GM21381 (cell line): ENCODE results near the gene ZFAND6.
A peak's percentile ranks its signal among the peaks of the same experiment; 100 is the strongest.
"Not testable (repeated sequence)": the region's sequence is repeated elsewhere in the genome, so short reads cannot be mapped to it uniquely, and the experiment has no call there.

Experiments used
- ATAC-seq: cut with Tn5 transposase; IDR thresholded peaks from one replicate; pipeline ENCODE4 v1.9.1; 2021; ENCODE audit warnings: mild to moderate bottlenecking, moderate library complexity; ENCODE audit not compliant: unreplicated experiment

The ZFAND6 gene

DNA sequence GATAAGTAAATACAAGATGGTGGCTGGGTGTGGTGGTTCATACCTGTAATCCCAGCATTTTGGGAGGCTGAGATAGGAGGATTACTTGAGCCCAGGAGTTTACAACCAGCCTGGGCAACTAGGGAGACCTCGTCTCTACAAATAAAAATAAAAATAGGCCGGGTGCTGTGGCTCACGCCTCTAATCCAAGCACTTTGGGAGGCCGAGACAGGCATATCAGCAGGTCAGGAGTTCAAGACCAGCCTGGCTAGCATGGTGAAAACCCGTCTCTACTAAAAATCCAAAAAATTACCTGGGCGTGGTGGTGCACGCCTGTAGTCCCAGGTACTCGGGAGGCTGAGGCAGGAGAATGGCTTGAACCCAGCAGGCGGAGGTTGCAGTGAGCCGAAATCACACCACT, 14.3 kb upstream of the ZFAND6 start:
- not testable (repeated sequence) for ATAC-seq

DNA sequence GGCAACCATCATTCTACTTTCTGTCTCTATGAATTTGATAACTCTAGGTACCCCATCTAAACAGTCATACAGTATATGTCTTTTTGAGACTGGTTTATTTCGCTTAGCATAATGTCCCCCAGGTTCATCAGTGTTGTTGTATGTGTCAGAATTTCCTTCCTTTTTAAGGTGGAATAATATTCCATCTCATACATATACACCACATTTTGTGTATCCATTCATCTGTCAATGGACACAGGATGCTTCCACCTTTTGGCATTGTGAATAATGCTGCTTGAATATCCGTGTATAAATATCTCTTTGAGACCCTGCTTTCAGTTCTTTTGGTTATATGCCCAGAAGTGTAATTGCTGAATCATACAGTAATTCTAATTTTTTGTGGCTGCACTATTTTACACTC, 10.4 kb upstream of the ZFAND6 start:
- no peak for ATAC-seq

DNA sequence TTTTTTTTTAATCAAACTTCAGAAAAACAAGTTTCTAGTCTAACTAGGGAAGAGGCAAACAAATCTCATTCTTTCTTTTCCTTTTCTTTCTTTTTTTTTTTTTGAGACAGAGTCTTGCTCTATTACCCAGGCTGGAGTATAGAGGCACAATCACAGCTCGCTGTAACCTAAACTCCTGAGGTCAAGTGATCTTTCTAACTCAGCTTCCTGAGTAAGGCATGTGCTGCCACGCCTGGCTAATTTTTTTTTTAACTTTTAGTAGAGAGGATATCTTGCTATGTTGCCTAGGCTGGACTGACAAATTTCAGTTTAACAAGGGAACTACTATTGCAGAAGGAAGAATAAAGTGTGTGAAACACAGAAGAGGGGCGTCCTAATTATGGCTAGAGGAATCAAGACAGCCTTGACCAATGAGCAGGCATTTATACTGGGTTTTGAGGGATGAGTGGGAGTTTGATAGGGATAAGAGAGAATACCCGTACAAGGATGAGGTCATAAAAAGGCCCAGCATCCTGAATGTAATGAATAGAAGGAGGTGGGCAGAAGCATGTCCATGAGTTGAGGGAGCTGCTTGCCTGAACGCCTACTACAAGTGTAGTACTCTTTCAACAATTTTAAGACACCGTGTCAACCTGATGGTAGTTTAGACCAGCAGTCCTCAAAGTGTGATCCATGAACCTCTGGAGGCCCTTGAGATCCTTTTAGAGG, 6.7 kb upstream of the ZFAND6 start:
- ATAC-seq, result no peak

DNA sequence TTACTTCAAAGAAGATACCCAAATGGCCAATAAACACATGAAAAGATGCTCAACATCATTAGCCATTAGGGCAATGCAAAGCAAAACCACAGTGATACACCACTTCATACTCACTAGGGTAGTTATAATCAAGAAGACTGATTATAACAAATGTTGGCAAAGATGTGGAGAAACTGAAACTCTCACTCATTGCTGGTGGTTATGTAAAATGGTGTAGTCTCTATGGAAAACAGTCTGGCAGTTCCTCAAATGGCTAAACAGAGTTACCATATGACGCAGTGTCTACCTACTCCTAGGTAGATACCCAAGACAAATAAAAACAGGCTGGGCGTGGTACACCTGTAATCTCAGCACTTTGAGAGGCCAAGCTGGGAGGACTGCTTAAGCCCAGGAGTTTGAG, 3.5 kb upstream of the ZFAND6 start:
- ATAC-seq, result no peak

DNA sequence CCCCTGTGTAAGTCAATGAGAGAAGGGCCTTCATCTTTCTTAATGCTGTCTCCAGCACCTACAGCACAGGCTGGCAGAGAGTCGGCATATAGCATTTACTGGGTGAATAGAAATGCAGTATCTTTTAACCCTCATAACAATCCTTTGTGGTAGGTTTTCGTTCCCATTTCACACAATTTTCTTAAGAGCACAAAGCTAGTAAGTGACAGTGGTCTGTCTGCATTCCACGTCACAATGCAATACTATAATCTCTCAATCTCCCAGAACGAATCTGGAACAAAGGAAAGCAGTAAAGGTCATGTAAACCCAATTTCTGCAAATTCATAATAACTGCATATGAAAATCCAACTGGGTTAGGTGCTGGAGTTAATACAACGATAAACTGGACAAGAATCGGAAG, 1.4 kb upstream of the ZFAND6 start:
- no peak for ATAC-seq

DNA sequence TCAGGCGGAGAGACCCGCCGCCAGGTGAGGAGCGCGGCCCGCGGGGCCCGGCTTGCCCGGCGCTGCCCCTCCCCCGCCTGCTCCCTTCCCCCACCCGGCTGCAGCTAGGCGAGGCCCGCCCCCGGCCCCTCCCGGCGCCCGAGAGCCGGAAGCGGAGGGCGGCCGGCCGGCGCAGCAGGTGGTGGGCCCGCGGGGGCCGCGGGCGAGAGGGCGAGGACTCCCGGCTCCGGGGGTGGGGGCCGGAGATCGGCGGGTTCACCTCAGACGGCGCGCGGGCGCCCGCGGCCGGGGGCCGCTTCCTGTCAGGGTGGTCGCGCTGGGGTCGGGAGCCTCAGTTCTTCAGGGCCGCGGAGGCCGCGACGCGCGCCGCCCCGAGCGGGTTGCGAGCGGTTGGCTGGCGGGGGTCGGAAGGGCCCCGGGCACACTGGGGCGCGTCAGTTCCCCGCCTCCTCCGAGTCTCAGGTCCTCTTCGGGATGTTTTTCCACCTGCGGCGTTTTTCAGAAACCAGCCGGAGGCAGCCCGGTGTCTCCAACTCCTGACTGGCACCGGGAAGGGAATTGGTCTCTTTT, 395 bp downstream of the ZFAND6 start:
- peak; percentile 56 for ATAC-seq

DNA sequence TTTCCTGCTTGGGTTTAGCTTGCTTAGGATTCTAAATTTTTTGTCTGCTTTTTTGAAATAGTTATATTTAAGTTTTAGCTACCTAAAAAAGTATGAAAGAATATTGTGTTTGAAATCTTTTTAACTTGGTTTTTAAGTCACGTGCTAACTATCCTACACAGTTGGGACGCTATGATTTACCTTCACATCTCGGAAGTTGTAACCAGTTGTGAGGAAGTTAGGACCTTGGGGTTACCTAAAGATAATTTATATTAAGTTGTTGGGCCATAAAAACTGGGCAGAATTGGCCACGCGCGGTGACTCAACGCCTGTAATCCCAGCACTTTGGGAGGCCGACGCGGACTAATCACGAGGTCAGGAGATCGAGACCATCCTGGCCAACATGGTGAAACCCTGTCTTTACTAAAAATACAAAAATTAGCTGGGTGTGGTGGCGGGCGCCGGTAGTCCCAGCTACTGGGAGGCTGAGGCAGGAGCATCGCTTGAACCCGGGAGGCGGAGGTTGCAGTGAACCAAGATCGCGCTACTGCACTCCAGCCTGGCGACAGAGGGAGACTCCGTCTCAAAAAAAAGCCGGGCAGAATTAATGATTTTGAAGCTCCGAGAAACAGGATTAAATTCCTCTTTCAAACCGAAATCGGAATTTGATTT, 1.0 kb downstream of the ZFAND6 start:
- no peak for ATAC-seq

DNA sequence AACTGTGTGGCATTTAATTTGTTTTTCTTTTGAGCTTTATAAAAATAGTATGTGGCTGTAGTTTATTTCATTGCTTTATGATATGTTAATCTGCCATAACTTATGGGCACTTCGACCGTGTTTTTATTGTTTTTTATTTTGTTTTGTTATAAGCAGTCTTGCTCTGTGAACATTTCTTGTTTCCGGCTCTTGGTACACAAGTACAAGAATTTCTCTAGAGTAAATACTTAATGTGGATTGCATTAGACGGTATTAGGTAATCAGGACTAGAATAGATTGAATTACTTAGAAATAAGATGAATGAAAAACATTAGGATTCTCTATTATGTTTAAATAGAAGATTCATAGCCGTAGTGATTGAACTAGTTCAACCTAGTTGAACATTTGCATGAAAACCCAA, 2.1 kb downstream of the ZFAND6 start:
- ATAC-seq, result no peak

DNA sequence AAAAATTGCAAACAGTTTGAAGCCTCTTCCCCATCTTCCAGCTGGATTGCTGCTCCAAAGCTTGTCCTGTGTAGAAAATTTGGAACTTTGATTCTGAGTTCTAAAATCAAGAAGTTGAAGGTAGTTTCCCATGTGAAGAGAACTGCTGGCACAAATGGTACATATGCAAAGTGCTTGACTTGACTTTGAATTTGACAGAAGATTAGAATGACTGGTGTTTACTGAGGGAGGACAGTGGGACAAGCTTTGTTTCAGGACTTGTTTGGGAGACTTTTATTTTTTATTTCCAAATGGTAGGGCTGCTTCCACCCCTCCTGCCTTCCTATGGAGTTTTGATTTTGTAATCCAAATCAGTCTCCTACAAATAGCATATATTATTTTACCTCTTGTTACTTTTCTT, 7.4 kb downstream of the ZFAND6 start:
- ATAC-seq, result no peak

DNA sequence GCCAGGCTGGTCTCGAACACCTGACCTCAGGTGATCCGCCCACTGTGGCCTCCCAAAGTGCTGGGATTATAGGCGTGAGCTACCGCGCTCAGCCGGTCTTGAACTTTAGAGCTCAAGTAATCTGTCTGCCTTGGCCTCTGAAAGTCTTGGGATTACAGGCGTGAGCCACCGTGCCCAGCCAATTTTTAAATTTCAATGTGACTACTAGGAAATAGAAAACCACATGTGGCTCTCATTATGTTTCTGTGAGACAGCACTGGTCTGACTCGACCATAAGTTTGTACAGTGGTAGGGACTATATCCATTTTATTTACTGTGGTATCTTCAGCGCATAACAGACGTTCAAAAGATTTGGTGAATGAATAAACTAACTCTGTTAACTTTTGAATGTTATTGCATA, 9.1 kb downstream of the ZFAND6 start:
- no peak for ATAC-seq

DNA sequence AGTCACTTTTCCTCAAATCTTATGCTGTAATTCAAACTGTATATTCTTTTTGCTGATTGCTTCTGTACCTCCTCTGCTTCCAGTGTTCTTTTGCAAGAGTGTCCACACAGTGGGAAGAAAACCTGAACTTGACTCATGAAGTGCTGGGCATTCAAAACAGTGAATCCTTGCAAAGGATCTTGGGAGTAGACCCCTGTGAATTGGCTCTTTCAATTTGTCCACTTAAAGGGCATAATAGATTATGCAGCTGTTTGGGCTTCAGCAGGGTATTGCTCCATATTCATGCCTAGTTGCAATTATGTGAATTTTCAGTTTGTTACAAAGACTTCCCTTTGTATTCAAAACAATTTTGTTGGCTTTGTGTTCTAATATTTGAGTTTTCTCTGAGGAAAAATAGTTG, 11.4 kb downstream of the ZFAND6 start:
- no peak for ATAC-seq

DNA sequence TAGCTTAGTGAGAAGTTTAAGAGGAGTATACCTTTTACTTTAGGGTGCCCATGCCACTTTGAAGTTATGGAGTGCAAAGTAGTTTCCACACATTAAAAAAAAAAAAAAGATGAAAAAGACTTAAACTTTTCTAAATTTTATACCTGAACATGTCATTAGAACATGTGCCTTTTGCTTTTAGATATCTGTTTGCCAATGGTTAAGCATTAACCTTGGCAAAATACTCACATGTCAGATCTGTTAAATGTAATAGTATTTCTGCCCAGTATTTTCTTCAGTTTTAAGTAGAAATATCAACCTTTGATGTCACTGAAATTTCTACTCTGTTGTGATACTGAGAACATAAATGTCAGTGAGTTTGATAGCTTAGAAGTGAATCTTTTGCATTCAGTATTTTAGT, 12.2 kb downstream of the ZFAND6 start:
- no peak for ATAC-seq

DNA sequence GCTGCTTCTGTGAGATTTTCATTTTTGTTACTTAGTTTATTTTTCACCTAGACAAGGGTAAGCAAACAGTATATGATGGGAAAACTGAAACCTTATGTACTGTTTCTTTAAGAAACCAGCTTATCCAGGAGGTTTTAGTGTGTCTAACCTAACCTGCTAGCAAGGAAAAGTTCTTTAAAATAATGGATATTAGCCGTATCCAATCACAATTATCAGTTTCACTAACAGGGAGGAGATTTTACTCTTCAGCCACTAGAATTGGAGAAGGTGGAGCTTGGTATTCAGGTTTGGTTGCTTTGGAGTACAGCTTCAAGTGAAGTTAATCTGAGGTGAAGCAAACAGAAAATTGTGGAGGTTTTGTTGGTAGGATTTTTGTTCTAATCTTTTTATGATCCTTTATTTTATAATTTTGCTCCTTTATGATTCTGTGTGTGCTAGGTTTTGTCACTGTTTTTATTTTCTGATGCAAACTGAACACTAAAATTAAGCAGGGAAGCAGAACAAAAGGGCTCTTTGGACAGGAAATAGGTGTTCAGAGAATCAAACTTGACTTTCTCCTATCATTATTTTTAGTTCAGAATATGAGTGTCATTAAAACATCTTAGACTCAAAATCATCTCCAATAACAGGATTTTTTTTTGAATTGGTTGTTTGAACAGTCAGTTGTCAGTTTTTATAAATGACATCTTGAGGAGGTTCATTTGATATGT, 13.0 kb downstream of the ZFAND6 start:
- ATAC-seq, result peak; percentile 84

DNA sequence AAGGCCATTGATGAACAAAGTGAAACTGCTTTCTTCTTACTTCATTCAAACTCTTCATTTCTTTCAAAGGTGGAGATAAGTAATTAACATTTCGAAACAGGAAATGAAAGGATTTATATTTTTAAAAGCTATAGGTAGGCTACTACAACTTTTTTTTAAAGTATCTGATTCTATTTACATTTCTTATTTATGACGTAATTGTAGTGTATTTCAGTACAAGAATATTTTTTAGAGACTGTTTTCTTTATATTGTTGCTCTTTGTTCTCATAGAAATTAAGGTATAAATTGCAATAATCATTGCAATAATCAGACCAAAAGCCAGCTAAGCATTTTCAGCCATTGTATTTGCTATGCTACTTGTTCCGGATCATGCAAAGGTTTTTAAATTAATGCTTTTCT, 13.7 kb downstream of the ZFAND6 start:
- no peak for ATAC-seq

DNA sequence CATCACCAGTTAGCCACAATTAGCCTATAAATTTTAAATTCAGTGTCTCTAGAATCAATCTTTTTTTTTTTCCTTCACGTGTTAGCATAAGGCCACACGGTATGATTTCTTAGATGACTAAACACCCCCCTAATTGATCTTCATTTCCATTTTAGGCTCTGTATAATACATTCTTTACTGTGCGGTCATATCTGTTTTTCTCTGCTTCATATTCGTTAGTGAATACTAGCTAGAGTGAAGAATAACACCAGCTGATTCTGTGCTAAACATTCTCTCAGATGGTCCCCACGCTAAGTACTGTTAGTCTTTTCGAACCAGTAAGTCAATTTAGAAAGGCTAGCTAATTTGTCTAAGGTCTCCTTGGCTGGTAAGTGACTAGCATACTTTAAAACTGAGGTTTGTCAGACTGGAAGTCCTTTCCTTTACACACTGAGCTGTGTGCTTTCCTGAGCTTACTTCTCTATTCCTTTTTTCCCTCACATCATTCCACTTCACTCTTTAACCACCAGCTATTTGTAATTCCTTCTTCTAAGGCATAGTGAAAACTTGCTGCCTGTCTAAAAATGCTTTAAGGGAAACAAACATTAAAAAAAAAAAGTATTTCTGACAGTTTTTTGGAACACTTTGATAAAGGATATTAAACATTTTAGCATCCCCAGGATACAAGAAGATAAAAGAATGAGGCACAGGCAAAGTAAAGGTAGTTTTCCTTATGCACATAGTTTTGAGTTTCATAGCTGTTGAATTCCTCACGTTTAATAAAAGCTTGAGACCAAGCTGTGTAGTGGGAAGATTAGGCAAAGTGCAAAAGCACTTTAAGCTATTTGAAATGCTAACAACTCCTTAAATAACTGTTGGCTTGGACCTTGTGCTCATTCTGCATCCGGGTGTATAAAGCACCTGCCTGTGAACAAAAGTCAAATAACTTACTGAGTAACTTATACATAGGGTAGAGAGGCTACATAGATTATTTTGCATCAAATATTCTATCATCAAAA, 17.1 kb downstream of the ZFAND6 start:
- no peak for ATAC-seq

DNA sequence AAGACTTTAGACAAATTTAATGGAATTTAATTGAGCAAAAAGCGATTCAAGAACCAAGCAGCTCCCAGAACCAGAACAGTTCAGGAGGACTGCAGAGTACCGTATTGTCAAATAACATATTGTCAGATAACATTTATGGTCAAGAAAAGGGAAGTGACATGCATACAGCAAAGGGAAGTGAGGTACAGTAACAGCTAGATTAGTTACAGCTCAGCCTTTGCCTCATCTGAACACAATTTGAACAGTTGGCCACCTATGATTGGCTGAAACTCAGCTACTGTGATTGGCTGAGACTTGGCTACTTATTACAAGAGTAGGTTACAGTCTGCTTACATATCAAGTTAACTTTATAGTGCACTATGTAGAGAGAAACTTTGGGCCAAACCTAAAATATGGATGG, 21.9 kb downstream of the ZFAND6 start:
- ATAC-seq, result no peak

DNA sequence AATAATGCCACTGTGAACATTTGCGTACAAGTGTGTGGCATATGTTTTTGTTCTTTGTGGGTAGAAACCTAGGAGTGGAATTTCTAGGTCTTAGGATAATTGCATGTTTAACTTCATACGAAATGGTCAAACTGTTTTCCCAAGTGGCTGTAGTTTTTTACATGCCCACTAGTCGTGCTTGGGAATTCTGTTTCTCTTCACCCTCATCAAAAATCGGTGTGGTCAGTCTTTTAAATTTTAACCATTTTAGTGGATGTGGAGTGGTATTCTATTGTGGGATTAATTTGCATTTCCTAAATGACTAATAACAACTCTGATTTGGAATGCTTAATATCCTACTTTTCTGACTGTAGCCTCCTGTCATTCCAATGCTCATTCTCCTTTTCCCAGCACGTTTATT, 27.6 kb downstream of the ZFAND6 start:
- ATAC-seq, result no peak

DNA sequence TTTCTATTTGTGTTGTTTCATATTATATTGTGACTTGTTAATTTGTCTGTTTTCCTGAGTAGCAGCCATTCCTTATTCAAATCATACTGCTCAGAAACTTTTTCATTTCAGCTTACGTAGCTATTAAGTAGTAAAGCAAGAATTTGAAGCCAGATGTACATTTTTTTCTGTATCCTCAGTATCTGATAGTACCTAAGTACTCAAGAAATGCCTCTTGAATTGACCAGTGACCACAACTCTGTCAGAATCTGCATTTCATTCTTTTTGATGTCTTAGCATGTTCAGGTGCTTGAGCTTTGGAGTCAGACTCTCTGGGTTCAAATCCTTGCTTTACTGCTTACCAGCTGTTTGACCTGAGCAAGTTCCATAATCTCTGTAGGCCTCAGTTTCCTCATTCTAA, 30.6 kb downstream of the ZFAND6 start:
- ATAC-seq, result no peak

DNA sequence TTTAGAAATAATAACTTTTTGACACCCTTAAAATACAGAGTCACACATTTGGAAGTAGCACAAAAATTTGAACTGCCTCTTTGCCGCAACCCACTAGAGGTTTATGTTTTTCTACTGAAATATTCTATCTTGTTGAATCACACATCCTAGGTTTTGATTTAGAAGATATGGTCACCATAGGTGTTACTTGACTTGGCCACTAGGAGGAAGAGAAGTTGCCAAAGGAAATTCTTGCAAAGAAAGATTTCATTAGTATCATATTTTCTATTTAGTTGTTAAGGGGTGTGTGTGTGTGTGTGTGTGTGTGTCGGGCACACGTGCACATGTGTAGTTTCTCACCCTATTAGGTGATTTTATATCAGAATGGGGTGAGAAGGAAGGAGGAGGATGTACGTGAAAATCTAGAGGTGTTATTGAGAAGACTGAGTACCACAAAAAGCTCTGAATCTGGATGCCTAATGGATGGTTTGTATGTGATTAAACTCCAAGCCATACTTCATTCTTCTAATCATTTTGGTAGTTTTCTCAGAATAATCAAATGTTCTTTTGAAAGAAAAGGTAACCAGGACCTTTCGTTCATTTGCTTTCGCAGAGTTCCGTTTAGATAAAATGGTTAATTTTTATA, 31.5 kb downstream of the ZFAND6 start:
- ATAC-seq, result no peak

DNA sequence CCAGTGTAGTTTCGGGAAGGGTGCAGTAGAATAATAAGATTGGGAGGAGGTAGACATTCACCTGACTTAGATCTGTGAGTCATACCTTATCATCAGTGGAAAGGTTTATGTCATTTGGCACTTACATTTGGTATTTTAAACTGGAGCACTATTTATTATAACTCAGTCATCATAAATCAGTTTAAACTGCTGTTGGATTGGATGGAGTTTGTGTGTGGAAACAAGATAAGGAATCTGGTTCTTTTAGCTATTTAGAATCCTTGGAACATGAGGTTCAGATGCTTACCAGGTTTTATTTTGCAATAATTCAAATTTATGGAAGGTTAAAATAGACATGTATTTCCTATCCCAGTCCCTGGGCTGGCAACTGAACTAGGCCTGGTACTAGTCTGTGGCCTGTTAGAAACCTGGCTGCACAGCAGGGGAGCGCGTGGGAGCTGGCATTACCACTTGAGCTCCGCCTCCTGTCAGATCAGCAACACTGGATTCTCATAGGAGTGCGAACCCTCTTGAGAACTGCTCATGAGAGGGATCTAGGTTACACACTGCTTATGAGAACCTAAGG, 34.5 kb downstream of the ZFAND6 start:
- ATAC-seq, result no peak
